HEK293 (cell line): ENCODE results near the gene HRK.

Experiments
- CTCF ChIA-PET: fragments of 350-600 bp; formaldehyde crosslinking; extraction: SDS; loops from one replicate; lab custom pipeline; 2021; ENCODE audit warnings: antibody characterized with exemption; lab: Yijun Ruan, JAX
- POLR2A ChIA-PET: fragments of 300-600 bp; formaldehyde crosslinking; extraction: SDS; loops from one replicate; lab custom pipeline; 2020; ENCODE audit warnings: antibody characterized with exemption, inconsistent platforms; lab: Yijun Ruan, JAX
- H3K27ac ChIP-seq: fragments of 200-500 bp; sonication (Bioruptor generic); 2 replicates; pipeline ENCODE4 v1.5.1; 2014; ENCODE audit warnings: low read depth, low read length, control low read depth, inconsistent platforms; ENCODE audit errors: extremely low read depth
- H3K36me3 ChIP-seq, 2 experiments: fragments of 200-500 bp in 1 of 2; sonication (Bioruptor generic) in 1 of 2; 1 replicate in 1 of 2; 2 replicates in 1 of 2; pipeline ENCODE4 v1.5.1; 2014 to 2017; ENCODE audit warnings: inconsistent platforms in 2 of 2, low read length in 2 of 2; ENCODE audit not compliant: control insufficient read depth in 2 of 2, insufficient read depth in 1 of 2
- H3K4me1 ChIP-seq: fragments of 200-500 bp; sonication (Bioruptor generic); 2 replicates; pipeline ENCODE4 v1.5.1; 2014; ENCODE audit warnings: mild to moderate bottlenecking, low read length, inconsistent platforms; ENCODE audit not compliant: control insufficient read depth, insufficient read depth
- H3K4me3 ChIP-seq: 2 replicates; pipeline ENCODE4 v1.5.1; 2011; ENCODE audit warnings: low read depth, mild to moderate bottlenecking, control low read depth, low read length, moderate library complexity
- H3K9me3 ChIP-seq: fragments of 200-500 bp; sonication (Bioruptor generic); 2 replicates; pipeline ENCODE4 v1.5.1; 2014; ENCODE audit warnings: low read depth, low read length, inconsistent platforms; ENCODE audit not compliant: control insufficient read depth, insufficient read depth
- KLF1 ChIP-seq: fragments of 450-650 bp; formaldehyde crosslinking; IDR thresholded peaks from 2 replicates; pipeline ENCODE4 v1.5.1; 2016; ENCODE audit warnings: missing biosample characterization, missing genetic modification characterization
- KLF8 ChIP-seq: fragments of 450-650 bp; formaldehyde crosslinking; IDR thresholded peaks from 2 replicates; pipeline ENCODE4 v1.5.1; 2016; ENCODE audit warnings: missing biosample characterization, missing genetic modification characterization
- OVOL3 ChIP-seq: fragments of 450-650 bp; formaldehyde crosslinking; IDR thresholded peaks from 2 replicates; pipeline ENCODE4 v1.5.1; 2016; ENCODE audit warnings: missing biosample characterization, missing genetic modification characterization
- YY1 ChIP-seq: fragments of 450-650 bp; formaldehyde crosslinking; IDR thresholded peaks from 2 replicates; pipeline ENCODE4 v1.5.1; 2018; ENCODE audit warnings: missing biosample characterization, missing genetic modification characterization
- ZNF146 ChIP-seq: fragments of 450-650 bp; formaldehyde crosslinking; IDR thresholded peaks from 2 replicates; pipeline ENCODE4 v1.5.1; 2016; ENCODE audit warnings: missing biosample characterization, missing genetic modification characterization
- ZNF169 ChIP-seq: fragments of 450-650 bp; formaldehyde crosslinking; IDR thresholded peaks from 2 replicates; pipeline ENCODE4 v1.5.1; 2016; ENCODE audit warnings: missing biosample characterization, missing genetic modification characterization
- ZNF19 ChIP-seq: fragments of 450-650 bp; formaldehyde crosslinking; IDR thresholded peaks from 2 replicates; pipeline ENCODE4; 2016; ENCODE audit warnings: missing biosample characterization, missing genetic modification characterization, low read depth
- ZNF433 ChIP-seq: fragments of 450-650 bp; formaldehyde crosslinking; IDR thresholded peaks from 2 replicates; pipeline ENCODE4 v1.5.1; 2016; ENCODE audit warnings: missing biosample characterization, missing genetic modification characterization, low read depth
- ZNF549 ChIP-seq: fragments of 450-650 bp; IDR thresholded peaks from 2 replicates; pipeline ENCODE4 v1.5.1; 2018; ENCODE audit warnings: missing biosample characterization, missing genetic modification characterization, mild to moderate bottlenecking, inconsistent platforms, moderate library complexity
- ZNF555 ChIP-seq: fragments of 450-650 bp; formaldehyde crosslinking; conservative IDR thresholded peaks from 2 replicates; pipeline ENCODE4 v1.5.1; 2017; ENCODE audit warnings: missing biosample characterization, mild to moderate bottlenecking, missing genetic modification characterization, inconsistent platforms
- ZNF561 ChIP-seq: fragments of 450-650 bp; IDR thresholded peaks from 2 replicates; pipeline ENCODE4 v1.5.1; 2018; ENCODE audit warnings: missing biosample characterization, missing genetic modification characterization, borderline replicate concordance
- ZNF623 ChIP-seq: fragments of 450-650 bp; formaldehyde crosslinking; IDR thresholded peaks from 2 replicates; pipeline ENCODE4 v1.5.1; 2016; ENCODE audit warnings: missing biosample characterization, missing genetic modification characterization
- ZNF830 ChIP-seq: fragments of 450-650 bp; IDR thresholded peaks from 2 replicates; pipeline ENCODE4 v1.5.0; 2018; ENCODE audit warnings: missing biosample characterization, missing genetic modification characterization, low read depth, mild to moderate bottlenecking, moderate library complexity
- TF ChIP-seq, protein P1 (sequence below): fragments of 450-650 bp; formaldehyde crosslinking; IDR thresholded peaks from 2 replicates; pipeline ENCODE4 v1.5.1; 2016; ENCODE audit warnings: missing biosample characterization, missing genetic modification characterization
- TF ChIP-seq, protein P2 (sequence below): fragments of 450-650 bp; formaldehyde crosslinking; IDR thresholded peaks from 2 replicates; pipeline ENCODE4 v1.5.1; 2016; ENCODE audit warnings: missing biosample characterization, missing genetic modification characterization, borderline replicate concordance
- TF ChIP-seq, protein P3 (sequence below): fragments of 450-650 bp; IDR thresholded peaks from 2 replicates; pipeline ENCODE4 v1.5.1; 2018; ENCODE audit warnings: missing biosample characterization, mild to moderate bottlenecking, missing genetic modification characterization
- TF ChIP-seq, protein P4 (sequence below): fragments of 450-650 bp; formaldehyde crosslinking; IDR thresholded peaks from 2 replicates; pipeline ENCODE4 v1.5.1; 2016; ENCODE audit warnings: missing biosample characterization, missing genetic modification characterization

Gene HRK

DNA sequence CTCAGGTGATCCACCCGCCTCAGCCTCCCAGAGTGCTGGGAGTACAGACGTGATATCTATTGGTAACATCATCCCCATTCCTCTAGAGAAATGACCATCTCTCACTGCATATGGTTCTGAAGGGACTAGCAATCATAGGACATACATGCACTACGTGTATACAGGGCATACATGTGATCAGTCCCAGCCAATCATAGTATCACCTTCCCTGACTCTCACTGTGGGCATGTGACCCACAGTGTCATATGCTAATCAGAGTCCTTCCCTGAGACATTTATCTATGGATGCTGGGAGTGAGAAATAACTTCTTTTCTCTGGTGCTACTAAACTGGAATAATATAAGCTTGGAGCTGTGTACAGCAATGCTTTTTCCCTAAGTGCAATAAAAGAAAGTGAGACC is 17.4 kb upstream of the HRK start (continued):
- TF ChIP-seq OVOL3 (tag by site-specific recombination) (no peak), KLF1 (tag by site-specific recombination) (no peak), ZNF146 (tag by site-specific recombination) (no peak), ZNF433 (tag by site-specific recombination) (no peak), ZNF19 (no peak), ZNF549 (tag by site-specific recombination) (no peak), ZNF561 (tag by site-specific recombination) (no peak)
- TF ChIP-seq, protein P1, sequence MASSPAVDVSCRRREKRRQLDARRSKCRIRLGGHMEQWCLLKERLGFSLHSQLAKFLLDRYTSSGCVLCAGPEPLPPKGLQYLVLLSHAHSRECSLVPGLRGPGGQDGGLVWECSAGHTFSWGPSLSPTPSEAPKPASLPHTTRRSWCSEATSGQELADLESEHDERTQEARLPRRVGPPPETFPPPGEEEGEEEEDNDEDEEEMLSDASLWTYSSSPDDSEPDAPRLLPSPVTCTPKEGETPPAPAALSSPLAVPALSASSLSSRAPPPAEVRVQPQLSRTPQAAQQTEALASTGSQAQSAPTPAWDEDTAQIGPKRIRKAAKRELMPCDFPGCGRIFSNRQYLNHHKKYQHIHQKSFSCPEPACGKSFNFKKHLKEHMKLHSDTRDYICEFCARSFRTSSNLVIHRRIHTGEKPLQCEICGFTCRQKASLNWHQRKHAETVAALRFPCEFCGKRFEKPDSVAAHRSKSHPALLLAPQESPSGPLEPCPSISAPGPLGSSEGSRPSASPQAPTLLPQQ (tag by site-specific recombination): no peak
- TF ChIP-seq, protein P2, sequence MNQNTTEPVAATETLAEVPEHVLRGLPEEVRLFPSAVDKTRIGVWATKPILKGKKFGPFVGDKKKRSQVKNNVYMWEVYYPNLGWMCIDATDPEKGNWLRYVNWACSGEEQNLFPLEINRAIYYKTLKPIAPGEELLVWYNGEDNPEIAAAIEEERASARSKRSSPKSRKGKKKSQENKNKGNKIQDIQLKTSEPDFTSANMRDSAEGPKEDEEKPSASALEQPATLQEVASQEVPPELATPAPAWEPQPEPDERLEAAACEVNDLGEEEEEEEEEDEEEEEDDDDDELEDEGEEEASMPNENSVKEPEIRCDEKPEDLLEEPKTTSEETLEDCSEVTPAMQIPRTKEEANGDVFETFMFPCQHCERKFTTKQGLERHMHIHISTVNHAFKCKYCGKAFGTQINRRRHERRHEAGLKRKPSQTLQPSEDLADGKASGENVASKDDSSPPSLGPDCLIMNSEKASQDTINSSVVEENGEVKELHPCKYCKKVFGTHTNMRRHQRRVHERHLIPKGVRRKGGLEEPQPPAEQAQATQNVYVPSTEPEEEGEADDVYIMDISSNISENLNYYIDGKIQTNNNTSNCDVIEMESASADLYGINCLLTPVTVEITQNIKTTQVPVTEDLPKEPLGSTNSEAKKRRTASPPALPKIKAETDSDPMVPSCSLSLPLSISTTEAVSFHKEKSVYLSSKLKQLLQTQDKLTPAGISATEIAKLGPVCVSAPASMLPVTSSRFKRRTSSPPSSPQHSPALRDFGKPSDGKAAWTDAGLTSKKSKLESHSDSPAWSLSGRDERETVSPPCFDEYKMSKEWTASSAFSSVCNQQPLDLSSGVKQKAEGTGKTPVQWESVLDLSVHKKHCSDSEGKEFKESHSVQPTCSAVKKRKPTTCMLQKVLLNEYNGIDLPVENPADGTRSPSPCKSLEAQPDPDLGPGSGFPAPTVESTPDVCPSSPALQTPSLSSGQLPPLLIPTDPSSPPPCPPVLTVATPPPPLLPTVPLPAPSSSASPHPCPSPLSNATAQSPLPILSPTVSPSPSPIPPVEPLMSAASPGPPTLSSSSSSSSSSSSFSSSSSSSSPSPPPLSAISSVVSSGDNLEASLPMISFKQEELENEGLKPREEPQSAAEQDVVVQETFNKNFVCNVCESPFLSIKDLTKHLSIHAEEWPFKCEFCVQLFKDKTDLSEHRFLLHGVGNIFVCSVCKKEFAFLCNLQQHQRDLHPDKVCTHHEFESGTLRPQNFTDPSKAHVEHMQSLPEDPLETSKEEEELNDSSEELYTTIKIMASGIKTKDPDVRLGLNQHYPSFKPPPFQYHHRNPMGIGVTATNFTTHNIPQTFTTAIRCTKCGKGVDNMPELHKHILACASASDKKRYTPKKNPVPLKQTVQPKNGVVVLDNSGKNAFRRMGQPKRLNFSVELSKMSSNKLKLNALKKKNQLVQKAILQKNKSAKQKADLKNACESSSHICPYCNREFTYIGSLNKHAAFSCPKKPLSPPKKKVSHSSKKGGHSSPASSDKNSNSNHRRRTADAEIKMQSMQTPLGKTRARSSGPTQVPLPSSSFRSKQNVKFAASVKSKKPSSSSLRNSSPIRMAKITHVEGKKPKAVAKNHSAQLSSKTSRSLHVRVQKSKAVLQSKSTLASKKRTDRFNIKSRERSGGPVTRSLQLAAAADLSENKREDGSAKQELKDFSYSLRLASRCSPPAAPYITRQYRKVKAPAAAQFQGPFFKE (tag by site-specific recombination): no peak

DNA sequence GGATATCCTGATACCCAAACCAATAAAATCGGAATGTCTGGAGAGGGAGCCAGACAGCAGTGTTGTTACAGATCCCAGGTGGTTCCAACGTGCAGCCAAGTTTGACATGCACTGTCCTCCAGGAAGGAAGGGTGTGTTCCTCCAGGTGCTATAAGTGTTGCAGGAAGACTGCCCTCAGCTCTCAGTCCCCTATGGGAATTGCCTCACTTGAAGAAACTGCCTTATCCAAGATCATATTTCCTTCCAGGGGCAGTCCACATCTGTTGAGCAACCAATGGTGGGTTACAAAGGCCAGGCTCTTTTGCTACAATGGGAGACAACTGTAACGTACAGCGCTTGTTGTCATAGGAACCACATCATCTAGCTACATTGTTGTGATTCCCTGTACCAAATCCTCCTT is 16.2 kb upstream of the HRK start:
- Histone ChIP-seq H3K27ac (no peak overlapping the region), H3K36me3 (no peaks in the 10 kb centered on the region), H3K4me1 (no peaks in the 10 kb centered on the region), H3K4me3 (no peak overlapping the region), H3K9me3 (no peaks in the 10 kb centered on the region)
- TF ChIP-seq, protein P3, sequence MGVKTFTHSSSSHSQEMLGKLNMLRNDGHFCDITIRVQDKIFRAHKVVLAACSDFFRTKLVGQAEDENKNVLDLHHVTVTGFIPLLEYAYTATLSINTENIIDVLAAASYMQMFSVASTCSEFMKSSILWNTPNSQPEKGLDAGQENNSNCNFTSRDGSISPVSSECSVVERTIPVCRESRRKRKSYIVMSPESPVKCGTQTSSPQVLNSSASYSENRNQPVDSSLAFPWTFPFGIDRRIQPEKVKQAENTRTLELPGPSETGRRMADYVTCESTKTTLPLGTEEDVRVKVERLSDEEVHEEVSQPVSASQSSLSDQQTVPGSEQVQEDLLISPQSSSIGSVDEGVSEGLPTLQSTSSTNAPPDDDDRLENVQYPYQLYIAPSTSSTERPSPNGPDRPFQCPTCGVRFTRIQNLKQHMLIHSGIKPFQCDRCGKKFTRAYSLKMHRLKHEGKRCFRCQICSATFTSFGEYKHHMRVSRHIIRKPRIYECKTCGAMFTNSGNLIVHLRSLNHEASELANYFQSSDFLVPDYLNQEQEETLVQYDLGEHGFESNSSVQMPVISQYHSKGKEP (tag by site-specific recombination): no peak
- TF ChIP-seq, protein P4, sequence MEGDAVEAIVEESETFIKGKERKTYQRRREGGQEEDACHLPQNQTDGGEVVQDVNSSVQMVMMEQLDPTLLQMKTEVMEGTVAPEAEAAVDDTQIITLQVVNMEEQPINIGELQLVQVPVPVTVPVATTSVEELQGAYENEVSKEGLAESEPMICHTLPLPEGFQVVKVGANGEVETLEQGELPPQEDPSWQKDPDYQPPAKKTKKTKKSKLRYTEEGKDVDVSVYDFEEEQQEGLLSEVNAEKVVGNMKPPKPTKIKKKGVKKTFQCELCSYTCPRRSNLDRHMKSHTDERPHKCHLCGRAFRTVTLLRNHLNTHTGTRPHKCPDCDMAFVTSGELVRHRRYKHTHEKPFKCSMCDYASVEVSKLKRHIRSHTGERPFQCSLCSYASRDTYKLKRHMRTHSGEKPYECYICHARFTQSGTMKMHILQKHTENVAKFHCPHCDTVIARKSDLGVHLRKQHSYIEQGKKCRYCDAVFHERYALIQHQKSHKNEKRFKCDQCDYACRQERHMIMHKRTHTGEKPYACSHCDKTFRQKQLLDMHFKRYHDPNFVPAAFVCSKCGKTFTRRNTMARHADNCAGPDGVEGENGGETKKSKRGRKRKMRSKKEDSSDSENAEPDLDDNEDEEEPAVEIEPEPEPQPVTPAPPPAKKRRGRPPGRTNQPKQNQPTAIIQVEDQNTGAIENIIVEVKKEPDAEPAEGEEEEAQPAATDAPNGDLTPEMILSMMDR (tag by site-specific recombination): no peak
- TF ChIP-seq ZNF830 (tag by site-specific recombination) (no peak), ZNF555 (tag by site-specific recombination) (no peak), KLF1 (tag by site-specific recombination) (no peak), ZNF169 (tag by site-specific recombination) (no peak), YY1 (no peak), KLF8 (tag by site-specific recombination) (no peak), ZNF623 (tag by site-specific recombination) (no peak)
- POLR2A ChIA-PET: interaction anchor here (0.7 kb wide), 1 partner anchor 52 kb away, joined by 3 read pairs; no protein-coding TSS in a partner anchor
- CTCF ChIA-PET: no interaction called here
